ENCODE measurements around the gene PUDP. TPM values are rescaled to one million over a fixed set of nuclear protein-coding genes. Genes with fewer than 3 reads are reported as not detected.
"Not testable (repeated sequence)": the region's sequence is repeated elsewhere in the genome, so short reads cannot be mapped to it uniquely, and the experiment has no call there.

PUDP gene
- total RNA-seq, 4 donors from 2014 or later: 10.4 to 16.6 (median 11.5) TPM

DNA sequence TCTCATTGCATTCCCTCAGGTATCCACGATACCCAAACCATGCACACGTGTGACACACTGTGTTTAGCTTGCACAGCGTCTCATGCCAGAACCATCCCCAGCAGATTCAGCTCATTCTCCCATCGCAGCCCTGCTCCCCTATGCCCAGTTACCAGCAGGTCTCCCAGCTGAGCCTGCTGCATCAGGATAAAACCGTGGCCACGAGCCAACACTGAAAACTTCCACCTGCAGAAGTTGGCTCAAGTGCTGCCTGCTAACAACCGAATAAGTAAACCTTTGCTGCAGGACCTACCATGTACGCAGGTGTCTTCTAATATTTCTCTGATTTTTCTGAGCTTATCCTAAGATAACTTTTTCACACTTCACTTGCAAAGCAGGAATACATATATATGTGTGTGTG, 120.9 kb downstream of the PUDP start:
- Histone ChIP-seq H3K27me3 (no peaks in the 10 kb centered on the region), H3K4me3 (no peak overlapping the region), H3K9me3 (no peaks in the 10 kb centered on the region), H3K27ac (no peak overlapping the region), H3K36me3 (no peaks in the 10 kb centered on the region), H3K4me1 (no peaks in the 10 kb centered on the region)
- intact Hi-C loops (cut with DNase I): no loop called here
- WGBS, 2 donors: 73 to 77% methylated on average over 5 to 8 of the region's 8 CpGs
- TF ChIP-seq, protein P1, sequence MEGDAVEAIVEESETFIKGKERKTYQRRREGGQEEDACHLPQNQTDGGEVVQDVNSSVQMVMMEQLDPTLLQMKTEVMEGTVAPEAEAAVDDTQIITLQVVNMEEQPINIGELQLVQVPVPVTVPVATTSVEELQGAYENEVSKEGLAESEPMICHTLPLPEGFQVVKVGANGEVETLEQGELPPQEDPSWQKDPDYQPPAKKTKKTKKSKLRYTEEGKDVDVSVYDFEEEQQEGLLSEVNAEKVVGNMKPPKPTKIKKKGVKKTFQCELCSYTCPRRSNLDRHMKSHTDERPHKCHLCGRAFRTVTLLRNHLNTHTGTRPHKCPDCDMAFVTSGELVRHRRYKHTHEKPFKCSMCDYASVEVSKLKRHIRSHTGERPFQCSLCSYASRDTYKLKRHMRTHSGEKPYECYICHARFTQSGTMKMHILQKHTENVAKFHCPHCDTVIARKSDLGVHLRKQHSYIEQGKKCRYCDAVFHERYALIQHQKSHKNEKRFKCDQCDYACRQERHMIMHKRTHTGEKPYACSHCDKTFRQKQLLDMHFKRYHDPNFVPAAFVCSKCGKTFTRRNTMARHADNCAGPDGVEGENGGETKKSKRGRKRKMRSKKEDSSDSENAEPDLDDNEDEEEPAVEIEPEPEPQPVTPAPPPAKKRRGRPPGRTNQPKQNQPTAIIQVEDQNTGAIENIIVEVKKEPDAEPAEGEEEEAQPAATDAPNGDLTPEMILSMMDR (IDR thresholded peaks at IDR 0.05): no peak
- no peak for TF ChIP-seq POLR2A (IDR thresholded peaks at IDR 0.05)
- DNase-seq: no peak

DNA sequence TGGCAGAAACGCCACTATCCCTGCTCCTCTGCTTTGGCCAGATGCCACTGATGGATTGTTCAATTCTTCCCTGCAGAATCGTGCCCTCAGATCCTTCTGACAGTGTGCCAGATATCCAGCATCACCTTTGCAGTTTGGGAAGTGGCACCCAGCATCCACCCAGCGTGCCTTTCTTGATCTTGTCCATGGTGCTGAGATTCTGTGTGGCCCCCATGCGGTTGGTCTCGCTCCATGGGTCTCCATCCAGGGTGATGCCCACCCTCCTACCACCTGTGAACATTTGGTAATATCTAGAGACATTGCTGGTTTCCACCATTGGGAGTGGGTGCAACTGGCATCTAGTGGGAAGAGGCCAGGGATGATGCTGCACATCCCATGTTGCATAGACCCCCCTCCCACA, 121.6 kb downstream of the PUDP start:
- H3K27me3 ChIP-seq; intact Hi-C loops (cut with DNase I); H3K27ac ChIP-seq; H3K36me3 ChIP-seq; H3K9me3 ChIP-seq; DNase-seq; H3K4me1 ChIP-seq; H3K4me3 ChIP-seq: not testable (repeated sequence)
- WGBS, 2 donors: 83 to 100% methylated on average over 1 to 5 of the region's 5 CpGs

DNA sequence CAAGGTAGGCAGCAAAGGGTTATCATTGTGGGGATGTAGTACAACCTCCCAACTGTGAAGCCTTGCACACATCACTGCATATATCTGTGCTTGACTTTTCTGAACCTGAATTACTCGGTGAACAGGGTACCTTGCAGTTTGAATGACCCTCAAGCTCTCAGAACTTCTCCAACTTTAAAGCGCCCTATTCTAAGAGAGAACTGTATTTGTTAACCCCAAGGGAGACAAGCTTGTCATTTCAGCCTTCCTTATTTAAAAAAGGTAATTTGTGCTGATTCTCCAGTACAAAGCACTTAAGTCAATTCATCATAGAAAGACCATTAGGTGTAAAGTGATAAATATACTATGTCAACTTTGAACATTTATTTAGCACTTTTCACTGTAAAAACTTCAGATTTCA, 122.5 kb downstream of the PUDP start:
- 69 to 72% methylated on average over 2 of the region's 2 CpGs for WGBS, 2 donors
- Histone ChIP-seq H3K4me1 (no peaks in the 10 kb centered on the region), H3K9me3 (no peaks in the 10 kb centered on the region), H3K27me3 (no peaks in the 10 kb centered on the region), H3K4me3 (no peak overlapping the region), H3K36me3 (no peaks in the 10 kb centered on the region), H3K27ac (no peak overlapping the region)
- intact Hi-C loops (cut with DNase I): no loop called here
- TF ChIP-seq POLR2A (IDR thresholded peaks at IDR 0.05): no peak
- TF ChIP-seq, protein P1 (IDR thresholded peaks at IDR 0.05): no peak
- DNase-seq: no peak

DNA sequence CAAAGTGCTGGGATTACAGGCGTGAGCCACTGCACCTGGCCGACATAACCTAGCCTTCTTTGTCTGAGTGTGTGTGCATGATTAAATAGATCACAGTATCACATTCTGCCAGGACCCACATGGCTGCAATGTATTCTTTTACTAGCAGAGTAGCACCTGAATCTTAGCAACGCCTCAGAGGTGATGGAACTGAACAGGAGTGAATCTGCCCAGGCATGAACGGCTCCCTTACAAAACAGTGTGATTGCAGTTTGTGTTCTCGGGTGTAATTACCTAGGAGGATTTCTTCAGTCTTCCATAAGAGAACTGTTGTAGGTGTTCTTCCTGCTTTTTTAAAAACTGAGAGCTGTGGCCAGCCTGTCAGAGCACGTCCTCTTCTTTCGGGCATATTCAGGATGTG, 123.1 kb downstream of the PUDP start:
- H3K36me3 ChIP-seq: no peaks in the 10 kb centered on the region
- H3K4me3 ChIP-seq: no peak overlapping the region
- intact Hi-C loops (cut with DNase I): no loop called here
- TF ChIP-seq, protein P1 (IDR thresholded peaks at IDR 0.05): no peak
- no peak for TF ChIP-seq POLR2A (IDR thresholded peaks at IDR 0.05)
- WGBS, 2 donors: 58 to 72% methylated on average over 6 to 7 of the region's 7 CpGs
- DNase-seq: no peak
- no peak overlapping the region for H3K27ac ChIP-seq
- H3K9me3 ChIP-seq: no peaks in the 10 kb centered on the region
- H3K27me3 ChIP-seq: no peaks in the 10 kb centered on the region
- no peaks in the 10 kb centered on the region for H3K4me1 ChIP-seq

DNA sequence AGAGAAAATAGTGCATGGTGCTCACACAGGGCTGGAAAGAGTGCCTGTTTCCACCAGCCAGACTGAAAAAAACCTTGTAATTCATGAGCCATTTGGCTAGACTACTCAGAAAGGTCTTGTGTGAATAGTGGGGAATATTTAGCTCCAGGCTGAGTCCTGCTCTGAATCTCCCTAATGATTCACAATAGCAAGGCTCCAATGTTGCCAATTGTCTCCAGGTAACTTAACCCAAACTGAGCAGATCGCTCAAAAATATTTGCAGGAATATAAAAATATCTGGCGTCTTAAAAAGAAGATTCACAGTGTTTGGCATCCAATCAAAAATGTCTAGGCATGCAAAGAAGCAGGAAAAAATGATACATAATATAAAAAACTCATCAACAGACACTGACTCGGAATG, 125.0 kb downstream of the PUDP start:
- H3K27ac ChIP-seq; H3K27me3 ChIP-seq; H3K9me3 ChIP-seq; H3K36me3 ChIP-seq; DNase-seq; intact Hi-C loops (cut with DNase I); H3K4me1 ChIP-seq; H3K4me3 ChIP-seq: not testable (repeated sequence)
- 32 to 72% methylated on average over 2 to 3 of the region's 3 CpGs for WGBS, 2 donors

DNA sequence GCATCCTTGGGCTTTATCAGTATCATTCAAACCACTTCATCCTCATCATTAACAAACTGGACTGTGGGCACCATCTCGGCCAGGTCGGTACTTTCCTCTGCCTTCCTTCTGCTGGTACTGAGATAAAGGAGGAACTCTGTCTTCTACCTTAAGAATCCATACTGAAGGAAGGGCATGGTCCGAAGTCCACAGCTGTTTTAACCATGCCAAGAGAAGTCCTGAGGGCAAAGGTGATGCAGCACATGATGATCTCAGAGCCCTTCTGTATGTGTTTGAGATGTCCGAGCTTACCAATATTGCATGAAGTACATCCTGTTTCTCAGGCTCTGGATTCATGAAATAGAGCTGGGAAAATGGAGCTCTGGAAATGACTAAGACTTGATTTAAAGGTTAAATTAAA, 126.0 kb downstream of the PUDP start:
- Histone ChIP-seq H3K4me1 (no peaks in the 10 kb centered on the region), H3K4me3 (no peak overlapping the region), H3K9me3 (no peaks in the 10 kb centered on the region), H3K27me3 (no peaks in the 10 kb centered on the region), H3K36me3 (no peaks in the 10 kb centered on the region), H3K27ac (no peak overlapping the region)
- no peak for TF ChIP-seq POLR2A (IDR thresholded peaks at IDR 0.05)
- TF ChIP-seq, protein P1 (IDR thresholded peaks at IDR 0.05): no peak
- no peak for DNase-seq
- intact Hi-C loops (cut with DNase I): no loop called here
- 96 to 100% methylated on average over 3 to 4 of the region's 4 CpGs for WGBS, 2 donors
